HG03139 (cell line): Measurements from ENCODE around the gene ACBD7.

Experiments used
- ATAC-seq: cut with Tn5 transposase; IDR thresholded peaks from one replicate; pipeline ENCODE4 v1.9.1; 2021; ENCODE audit not compliant: unreplicated experiment

The ACBD7 gene

DNA sequence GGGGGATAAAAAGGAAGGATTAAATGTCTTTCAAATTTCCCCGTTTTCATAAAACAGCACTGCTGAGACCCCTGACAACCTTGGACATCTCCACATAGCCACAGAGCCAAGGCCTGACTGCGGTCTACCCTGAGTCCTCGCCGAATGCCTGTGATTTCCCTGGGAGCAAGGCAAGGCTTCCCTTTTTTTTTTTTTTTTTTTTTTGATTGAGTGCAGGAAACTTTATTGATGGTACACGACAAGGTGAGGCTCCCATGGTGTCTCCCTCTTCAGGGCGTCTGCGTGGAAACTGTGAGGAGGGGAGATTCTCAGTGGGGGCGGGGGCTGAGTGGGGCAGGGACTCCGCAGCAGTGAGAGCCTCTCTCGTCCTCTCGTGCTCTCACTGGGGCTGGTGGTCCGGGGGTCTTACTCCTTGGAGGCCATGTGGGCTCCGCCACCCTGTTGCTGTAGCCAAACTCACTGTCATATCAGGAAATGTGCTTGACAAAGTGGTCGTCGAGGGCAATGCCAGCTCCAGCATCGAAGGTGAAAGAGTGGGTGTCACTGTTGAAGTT, 4.4 kb upstream of the ACBD7 start:
- no peak for ATAC-seq

DNA sequence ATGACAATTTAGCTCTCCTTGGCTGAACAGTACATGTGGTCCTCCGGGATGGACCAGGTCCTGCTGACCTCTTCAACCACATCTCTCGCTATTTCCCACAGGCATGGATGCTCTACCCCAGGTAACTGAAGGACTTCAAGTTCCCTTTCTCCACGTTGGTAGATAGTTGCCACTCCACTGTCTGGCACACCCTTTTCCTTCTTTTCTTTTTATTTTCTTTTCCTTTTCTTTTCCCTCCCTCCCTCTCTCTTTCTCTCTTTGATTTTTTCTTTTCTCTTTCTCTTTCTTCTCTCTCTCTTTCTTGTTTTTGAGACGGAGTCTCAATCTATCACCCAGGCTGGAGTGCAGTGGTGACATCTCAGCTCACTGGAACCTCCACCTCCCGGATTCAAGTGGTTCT, 2.8 kb upstream of the ACBD7 start:
- ATAC-seq = no peak

DNA sequence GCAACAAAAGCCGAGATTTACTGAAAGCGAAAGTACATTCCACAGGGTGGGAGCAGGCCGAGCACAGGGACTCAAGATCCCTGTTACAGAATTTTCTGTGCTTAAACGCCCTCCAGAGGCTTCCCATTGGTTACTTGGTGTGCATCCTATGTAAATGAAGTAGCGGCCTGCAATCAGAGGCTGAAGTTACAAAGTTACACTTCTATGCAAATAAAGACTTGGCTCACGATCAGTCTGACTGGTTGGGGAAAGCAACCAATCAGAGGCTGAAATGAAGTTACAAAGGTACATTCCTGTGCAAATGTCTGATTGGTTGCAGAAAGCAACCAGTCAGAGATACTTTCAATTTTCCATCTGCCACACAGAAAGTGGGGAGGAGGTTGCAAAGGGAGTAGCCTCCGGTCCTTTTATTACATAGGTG, 4.1 kb downstream of the ACBD7 start:
- ATAC-seq = no peak

GRCh38 chr10:15083674-15084501, 4.7 kb downstream of the ACBD7 start:
- ATAC-seq = no peak

DNA sequence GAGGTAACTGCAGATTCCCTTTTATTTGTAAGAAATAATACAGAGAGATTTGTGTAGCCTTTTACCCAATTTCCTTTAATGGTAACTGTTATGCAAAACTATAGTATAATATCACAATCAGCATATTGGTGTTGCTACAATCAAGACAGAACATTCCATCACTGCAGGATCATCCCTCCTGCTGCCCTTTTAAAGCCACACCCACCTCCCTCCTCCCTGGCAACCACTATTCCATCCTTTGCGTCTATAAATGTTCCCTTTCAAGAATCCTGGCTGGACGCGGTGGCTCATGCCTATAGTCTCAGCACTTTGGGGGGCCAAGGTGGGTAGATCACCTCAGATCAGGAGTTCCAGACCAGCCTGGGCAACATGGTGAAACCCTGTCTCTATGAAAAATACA, 13.2 kb downstream of the ACBD7 start:
- no peak for ATAC-seq

DNA sequence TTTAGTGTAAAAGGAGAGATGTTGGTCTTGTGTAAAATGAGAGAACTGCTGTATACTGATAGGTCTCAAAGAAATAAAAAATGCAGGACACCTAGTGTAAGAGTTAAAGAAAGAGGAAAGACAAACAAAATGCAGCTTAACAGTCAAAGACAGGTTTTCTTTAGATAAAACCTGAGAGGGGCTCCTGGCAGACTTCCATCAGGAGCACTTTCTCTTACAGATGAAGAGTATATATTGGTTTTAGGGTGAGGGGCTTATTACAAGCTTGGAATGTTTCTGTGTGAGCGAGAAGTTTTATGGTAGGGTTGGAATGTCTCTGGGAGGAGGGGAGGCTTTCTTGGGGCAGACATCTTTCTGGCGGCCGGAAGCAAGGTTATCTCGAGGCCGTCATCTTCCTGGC, 16.2 kb downstream of the ACBD7 start:
- ATAC-seq = no peak

GRCh38 chr10:15069230-15069629, 19.3 kb downstream of the ACBD7 start:
- no peak for ATAC-seq

GRCh38 chr10:15068802-15069201, 19.8 kb downstream of the ACBD7 start:
- ATAC-seq = no peak

GRCh38 chr10:15067154-15067553, 21.4 kb downstream of the ACBD7 start:
- ATAC-seq = no peak

DNA sequence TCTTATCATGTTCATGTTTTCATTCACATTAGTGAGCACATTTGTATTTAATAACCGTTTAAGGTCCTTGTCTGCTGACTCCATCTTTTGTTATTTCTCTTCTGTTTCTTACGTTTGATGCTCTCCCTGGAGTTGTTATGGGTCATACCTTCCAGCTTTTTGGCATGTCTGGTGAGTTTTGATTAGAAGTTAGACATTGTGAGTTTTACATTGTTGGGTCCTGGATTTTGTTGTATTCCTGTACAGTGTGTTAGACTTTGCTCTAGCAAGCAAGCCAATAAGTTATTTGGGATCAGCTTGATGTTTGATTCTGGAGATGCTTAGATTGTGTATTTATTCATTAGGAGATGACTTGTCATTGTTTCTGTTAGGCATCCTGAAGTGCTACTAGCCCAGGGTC, 27.9 kb downstream of the ACBD7 start:
- ATAC-seq = no peak

- ATAC-seq = no peak
Observed at GRCh38 chr10:15059914-15060313, 28.7 kb downstream of the ACBD7 start.

DNA sequence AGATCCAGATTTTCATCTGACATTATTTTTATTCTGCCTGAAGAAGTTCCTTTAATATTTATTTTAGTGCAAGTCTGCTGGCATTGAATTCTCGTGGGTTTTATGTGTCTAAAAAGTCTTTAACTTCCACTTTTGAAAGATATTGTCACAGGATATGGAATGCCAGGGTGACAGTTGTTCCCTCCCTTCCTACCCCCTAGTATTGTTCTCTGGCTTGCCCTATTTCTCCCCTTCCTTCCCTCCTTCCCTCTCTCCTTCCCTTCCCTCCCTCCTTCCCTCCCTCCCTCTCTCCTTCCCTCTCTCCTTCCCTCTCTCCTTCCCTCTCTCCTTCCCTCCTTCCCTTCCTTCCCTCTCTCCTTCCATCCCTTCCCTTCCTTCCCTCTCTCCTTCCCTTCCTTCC, 29.9 kb downstream of the ACBD7 start:
- ATAC-seq = no peak

DNA sequence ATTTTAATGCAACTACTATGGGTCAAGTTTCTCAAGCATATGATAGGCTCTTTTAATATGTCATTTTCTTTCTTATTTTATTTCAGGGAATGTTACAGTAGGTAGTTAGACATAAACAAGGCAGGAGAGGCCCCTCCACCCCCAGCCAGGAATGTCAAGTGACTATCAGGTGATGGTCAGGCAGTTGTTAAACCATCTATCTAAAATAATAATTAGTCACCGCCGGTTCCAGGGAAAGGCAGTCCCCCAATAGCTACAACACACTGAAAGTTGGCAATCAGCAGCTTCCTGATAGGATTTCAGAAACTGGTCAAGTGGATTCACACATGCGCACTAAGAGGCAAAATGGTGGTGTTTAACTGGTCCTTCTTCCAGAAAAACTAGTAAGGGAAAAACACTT, 35.5 kb downstream of the ACBD7 start:
- no peak for ATAC-seq

DNA sequence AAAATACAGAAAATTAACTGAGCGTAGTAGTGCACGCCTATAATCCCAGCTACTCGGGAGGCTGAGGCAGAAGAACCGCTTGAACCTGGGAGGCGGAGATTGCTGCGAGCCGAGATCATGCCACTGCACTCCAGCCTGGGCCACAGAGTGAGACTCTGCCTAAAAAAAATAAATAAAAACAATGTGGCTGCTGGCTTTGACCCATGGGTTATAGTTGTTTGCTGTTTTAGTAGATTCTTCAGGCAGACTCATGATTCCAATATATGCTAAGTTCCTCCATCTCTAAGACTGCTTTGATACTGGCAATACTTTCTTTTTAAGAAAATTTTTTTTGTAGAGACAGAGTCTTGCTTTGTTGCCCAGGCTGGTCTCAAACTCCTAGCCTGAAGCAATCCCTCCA, 36.5 kb downstream of the ACBD7 start:
- ATAC-seq = no peak

DNA sequence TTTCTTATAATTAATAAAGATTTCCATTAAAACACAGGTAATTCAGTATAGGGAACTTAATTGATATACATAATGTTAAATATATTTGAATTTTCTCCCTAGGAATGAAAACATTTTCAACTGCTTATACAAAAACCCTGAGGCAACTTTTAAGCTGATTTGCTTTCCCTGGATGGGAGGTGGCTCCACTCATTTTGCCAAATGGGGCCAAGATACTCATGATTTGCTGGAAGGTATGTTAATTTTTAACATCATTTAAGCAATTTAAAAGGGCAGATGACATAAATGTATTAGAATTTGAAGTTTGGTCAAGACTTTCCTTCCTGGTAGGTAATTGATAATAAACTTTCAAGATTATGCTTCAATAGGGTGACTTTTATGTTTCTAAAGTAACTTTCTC, 39.0 kb downstream of the ACBD7 start:
- ATAC-seq = no peak

- ATAC-seq = no peak
Observed at GRCh38 chr10:15046626-15047025, 42.0 kb downstream of the ACBD7 start.

DNA sequence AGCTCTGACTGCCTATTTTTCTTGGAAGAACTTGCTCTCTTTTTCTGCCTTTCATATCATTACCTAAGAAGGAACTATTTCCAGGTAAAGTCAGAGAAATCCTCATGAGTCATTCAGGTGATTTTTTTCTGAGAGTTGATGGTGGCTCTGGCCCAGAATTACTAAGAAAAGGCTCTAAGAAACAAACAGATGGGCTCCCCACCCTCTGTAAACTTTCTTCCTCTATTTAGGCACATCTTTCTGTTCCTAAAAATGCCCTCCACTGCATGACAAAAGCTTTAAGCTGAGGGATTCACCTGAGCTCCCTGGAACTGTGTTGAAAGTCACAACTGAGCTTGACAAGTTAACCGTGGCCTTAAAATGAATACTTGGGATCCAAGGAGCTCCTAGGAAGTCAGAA, 43.2 kb downstream of the ACBD7 start:
- ATAC-seq = no peak

GRCh38 chr10:15043674-15044073, 44.9 kb downstream of the ACBD7 start, which contains the start of gene OLAH:
Gene OLAH, plus strand, starts transcription at chr10:15043943. Its CDS starts 3,346 bp downstream, at chr10:15047289.
- no peak for ATAC-seq

- ATAC-seq = no peak
Observed at GRCh38 chr10:15038416-15038815, 50.2 kb downstream of the ACBD7 start.

DNA sequence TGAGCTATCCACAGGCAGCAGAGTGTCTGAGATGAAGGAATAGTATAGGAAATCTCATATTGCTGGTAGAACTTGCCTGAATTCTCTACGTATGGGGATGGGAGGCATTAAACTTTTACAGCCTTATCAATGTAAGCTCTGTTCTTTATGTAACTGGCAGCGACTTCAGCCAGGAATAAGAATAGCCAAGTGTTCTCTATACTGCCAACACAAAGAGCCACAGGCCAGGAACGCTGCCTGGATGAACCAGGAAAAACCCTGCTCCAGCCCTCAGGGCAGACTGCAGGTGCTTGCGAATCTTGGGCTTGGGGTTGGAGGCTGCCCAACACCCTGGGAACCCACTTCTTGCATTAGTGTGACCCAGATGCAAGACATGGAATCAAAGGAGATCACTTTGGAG, 50.9 kb downstream of the ACBD7 start:
- ATAC-seq = no peak

GRCh38 chr10:15035385-15036301, 52.9 kb downstream of the ACBD7 start:
- ATAC-seq = no peak

DNA sequence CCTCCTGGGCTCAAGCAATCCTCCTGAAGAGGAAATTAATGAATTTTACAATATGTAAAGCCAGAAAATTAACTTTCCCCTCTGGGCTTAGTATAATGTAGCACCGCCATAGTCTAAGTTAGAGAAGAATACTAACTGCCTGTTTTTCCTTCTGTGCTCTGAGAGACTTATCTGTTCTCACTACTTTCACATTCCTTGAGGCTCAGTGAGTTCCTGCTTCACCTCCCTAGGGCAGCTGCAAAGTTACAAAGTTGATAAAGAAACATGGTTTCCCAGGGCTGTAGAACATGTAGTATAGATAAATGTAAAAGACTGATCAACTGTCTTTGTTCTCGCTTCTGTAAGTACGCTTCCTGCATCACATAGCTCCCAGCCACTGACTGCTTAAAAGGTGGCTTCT, 60.8 kb downstream of the ACBD7 start:
- ATAC-seq = no peak
